ENCODE data around the gene PRMT2. TPM values are rescaled to one million over a fixed set of nuclear protein-coding genes. Genes with fewer than 3 reads are reported as not detected.

PRMT2 gene
- total and polyA plus RNA-seq, 7 donors, result 68.0 to 128 (median 96.1) TPM

- H3K4me1 ChIP-seq, result peaks cover 0 to 21% (median 14%) of the 10 kb centered on the region in 4 donors
- H3K27ac ChIP-seq, result no peak overlapping the region
- peaks cover 0 to 25% (median 14%) of the 10 kb centered on the region in 3 donors for H3K27me3 ChIP-seq
- intact Hi-C loops (cut with DNase I), result no loop called here
- no peaks in the 10 kb centered on the region for H3K9me3 ChIP-seq
- no peak overlapping the region for H3K4me3 ChIP-seq
- WGBS, 2 donors, result 93 to 95% methylated on average over 24 of the region's 24 CpGs
- no peak for DNase-seq
- TF ChIP-seq POLR2A (IDR thresholded peaks at IDR 0.05), result no peak
- TF ChIP-seq POLR2AphosphoS5 (IDR thresholded peaks at IDR 0.05), result no peak
- TF ChIP-seq CTCF (IDR thresholded peaks at IDR 0.05), result no peak
- no peak for TF ChIP-seq EP300 (IDR thresholded peaks at IDR 0.05)
- peaks cover 0 to 19% (median 6%) of the 10 kb centered on the region in 4 donors for H3K36me3 ChIP-seq
Observed at GRCh38 chr21:46664316-46664995, 29.0 kb downstream of the PRMT2 start.

GRCh38 chr21:46665566-46665965 is 30.1 kb downstream of the PRMT2 start:
- Histone ChIP-seq H3K27ac (no peak overlapping the region), H3K4me3 (no peak overlapping the region), H3K36me3 (peaks cover 0 to 18% (median 4%) of the 10 kb centered on the region in 4 donors), H3K4me1 (peaks cover 0 to 21% (median 14%) of the 10 kb centered on the region in 4 donors), H3K9me3 (no peaks in the 10 kb centered on the region), H3K27me3 (peaks cover 0 to 30% (median 14%) of the 10 kb centered on the region in 3 donors)
- TF ChIP-seq POLR2A (IDR thresholded peaks at IDR 0.05) (no peak), EP300 (IDR thresholded peaks at IDR 0.05) (no peak), CTCF (IDR thresholded peaks at IDR 0.05) (no peak), POLR2AphosphoS5 (IDR thresholded peaks at IDR 0.05) (no peak)
- intact Hi-C loops (cut with DNase I), result no loop called here
- no peak for DNase-seq
- WGBS, 2 donors, result 82 to 87% methylated on average over 3 of the region's 3 CpGs

- peaks cover 0 to 18% (median 4%) of the 10 kb centered on the region in 4 donors for H3K36me3 ChIP-seq
- DNase-seq, result no peak
- intact Hi-C loops (cut with DNase I), result no loop called here
- no peak overlapping the region for H3K27ac ChIP-seq
- 7% methylated on average over 53 of the region's 53 CpGs for WGBS, 2 donors
- no peak for TF ChIP-seq POLR2A (IDR thresholded peaks at IDR 0.05)
- no peak for TF ChIP-seq POLR2AphosphoS5 (IDR thresholded peaks at IDR 0.05)
- TF ChIP-seq CTCF (IDR thresholded peaks at IDR 0.05), result no peak
- no peak for TF ChIP-seq EP300 (IDR thresholded peaks at IDR 0.05)
- H3K9me3 ChIP-seq, result no peaks in the 10 kb centered on the region
- H3K4me3 ChIP-seq, result peak overlapping the region in 3 of 4 donors; percentile 25 to 45 (median 34)
- H3K4me1 ChIP-seq, result peaks cover 0 to 18% (median 14%) of the 10 kb centered on the region in 4 donors
- H3K27me3 ChIP-seq, result peaks cover 0 to 36% (median 14%) of the 10 kb centered on the region in 3 donors
Observed at GRCh38 chr21:46666941-46667740, 31.7 kb downstream of the PRMT2 start.

- H3K9me3 ChIP-seq, result no peaks in the 10 kb centered on the region
- DNase-seq, result no peak
- H3K4me3 ChIP-seq, result peak overlapping the region in 3 of 4 donors; percentile 25 to 45 (median 34)
- H3K27me3 ChIP-seq, result peaks cover 0 to 36% (median 14%) of the 10 kb centered on the region in 3 donors
- TF ChIP-seq POLR2AphosphoS5 (IDR thresholded peaks at IDR 0.05) (no peak), CTCF (IDR thresholded peaks at IDR 0.05) (no peak), POLR2A (IDR thresholded peaks at IDR 0.05) (no peak), EP300 (IDR thresholded peaks at IDR 0.05) (no peak)
- peaks cover 0 to 16% (median 14%) of the 10 kb centered on the region in 4 donors for H3K4me1 ChIP-seq
- H3K36me3 ChIP-seq, result peaks cover 0 to 18% (median 4%) of the 10 kb centered on the region in 4 donors
- H3K27ac ChIP-seq, result no peak overlapping the region
- intact Hi-C loops (cut with DNase I), result no loop called here
- 1% methylated on average over 53 of the region's 53 CpGs for WGBS, 2 donors
Observed at GRCh38 chr21:46667741-46668380, 32.4 kb downstream of the PRMT2 start.
